Measurements from ENCODE around the gene SUDS3. TPM values are rescaled to one million over a fixed set of nuclear protein-coding genes. Genes with fewer than 3 reads are reported as not detected.

SUDS3 gene
- total and polyA plus RNA-seq, 2 experiments from 2014 or later, result 53.0 to 77.1 TPM

DNA sequence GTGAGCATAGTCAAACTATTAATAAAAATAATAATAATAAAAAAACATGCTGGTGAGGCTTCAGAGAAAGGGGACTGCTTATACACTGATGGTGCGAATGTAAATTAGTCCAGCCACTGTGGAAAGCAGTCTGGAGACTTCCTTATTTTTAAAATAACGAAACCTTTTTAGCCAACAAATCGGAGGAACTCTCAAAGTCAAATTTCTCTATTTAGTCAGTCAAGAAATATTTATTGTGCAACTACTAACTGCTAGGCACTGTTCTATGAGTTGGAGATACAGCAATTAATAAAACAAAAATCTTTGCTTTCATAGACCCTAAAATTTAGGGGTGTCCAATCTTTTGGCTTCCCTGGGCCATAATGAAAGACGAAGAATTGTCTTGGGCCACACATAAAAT, 14.5 kb upstream of the SUDS3 start:
- ATAC-seq (no peak), DNase-seq (ENCODE audit: low spot score) (no peak)
- H3F3A ChIP-seq (replicated peaks; ENCODE audit: low read depth), result no peaks in the 10 kb centered on the region
- H2AFZ ChIP-seq, result no peak overlapping the region
- no peaks in the 10 kb centered on the region for H3K36me3 ChIP-seq (ENCODE audit: insufficient read depth)
- H3K4me3 ChIP-seq, result no peak overlapping the region
- Mint-ChIP-seq H3K27ac (no peak overlapping the region), H3K36me3 (ENCODE audit: low read depth) (no peaks in the 10 kb centered on the region), H3K4me3 (no peak overlapping the region), H3K27me3 (ENCODE audit: insufficient read depth, low read depth, poor library complexity) (no peaks in the 10 kb centered on the region), H3K4me1 (peaks cover 9% of the 10 kb centered on the region), H3K9me3 (no peaks in the 10 kb centered on the region)
- no peaks in the 10 kb centered on the region for H4K20me1 ChIP-seq (replicated peaks; ENCODE audit: insufficient read depth)
- H3K79me2 ChIP-seq (replicated peaks; ENCODE audit: insufficient read depth), result no peaks in the 10 kb centered on the region
- no peaks in the 10 kb centered on the region for H3K27me3 ChIP-seq (ENCODE audit: insufficient read depth)
- peaks cover 13% of the 10 kb centered on the region; the same call in 1 of the 2 replicates for H3K4me1 ChIP-seq (ENCODE audit: insufficient read depth)
- no peak overlapping the region for H3K4me2 ChIP-seq
- no peak for TF ChIP-seq ETS1 (IDR thresholded peaks at IDR 0.05)
- TF ChIP-seq NANOG (IDR thresholded peaks at IDR 0.05; ENCODE audit: borderline replicate concordance), result no peak
- TF ChIP-seq, protein P1, sequence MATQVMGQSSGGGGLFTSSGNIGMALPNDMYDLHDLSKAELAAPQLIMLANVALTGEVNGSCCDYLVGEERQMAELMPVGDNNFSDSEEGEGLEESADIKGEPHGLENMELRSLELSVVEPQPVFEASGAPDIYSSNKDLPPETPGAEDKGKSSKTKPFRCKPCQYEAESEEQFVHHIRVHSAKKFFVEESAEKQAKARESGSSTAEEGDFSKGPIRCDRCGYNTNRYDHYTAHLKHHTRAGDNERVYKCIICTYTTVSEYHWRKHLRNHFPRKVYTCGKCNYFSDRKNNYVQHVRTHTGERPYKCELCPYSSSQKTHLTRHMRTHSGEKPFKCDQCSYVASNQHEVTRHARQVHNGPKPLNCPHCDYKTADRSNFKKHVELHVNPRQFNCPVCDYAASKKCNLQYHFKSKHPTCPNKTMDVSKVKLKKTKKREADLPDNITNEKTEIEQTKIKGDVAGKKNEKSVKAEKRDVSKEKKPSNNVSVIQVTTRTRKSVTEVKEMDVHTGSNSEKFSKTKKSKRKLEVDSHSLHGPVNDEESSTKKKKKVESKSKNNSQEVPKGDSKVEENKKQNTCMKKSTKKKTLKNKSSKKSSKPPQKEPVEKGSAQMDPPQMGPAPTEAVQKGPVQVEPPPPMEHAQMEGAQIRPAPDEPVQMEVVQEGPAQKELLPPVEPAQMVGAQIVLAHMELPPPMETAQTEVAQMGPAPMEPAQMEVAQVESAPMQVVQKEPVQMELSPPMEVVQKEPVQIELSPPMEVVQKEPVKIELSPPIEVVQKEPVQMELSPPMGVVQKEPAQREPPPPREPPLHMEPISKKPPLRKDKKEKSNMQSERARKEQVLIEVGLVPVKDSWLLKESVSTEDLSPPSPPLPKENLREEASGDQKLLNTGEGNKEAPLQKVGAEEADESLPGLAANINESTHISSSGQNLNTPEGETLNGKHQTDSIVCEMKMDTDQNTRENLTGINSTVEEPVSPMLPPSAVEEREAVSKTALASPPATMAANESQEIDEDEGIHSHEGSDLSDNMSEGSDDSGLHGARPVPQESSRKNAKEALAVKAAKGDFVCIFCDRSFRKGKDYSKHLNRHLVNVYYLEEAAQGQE (IDR thresholded peaks at IDR 0.05; ENCODE audit: unreplicated experiment), result no peak
- no peak for TF ChIP-seq CREB1 (CRISPR knock-in tag; IDR thresholded peaks at IDR 0.05; ENCODE audit: low read depth)
- no peak overlapping the region for H3K27ac ChIP-seq (ENCODE audit: low read depth)
- H3K9me2 ChIP-seq (ENCODE audit: insufficient read depth), result no peaks in the 10 kb centered on the region

DNA sequence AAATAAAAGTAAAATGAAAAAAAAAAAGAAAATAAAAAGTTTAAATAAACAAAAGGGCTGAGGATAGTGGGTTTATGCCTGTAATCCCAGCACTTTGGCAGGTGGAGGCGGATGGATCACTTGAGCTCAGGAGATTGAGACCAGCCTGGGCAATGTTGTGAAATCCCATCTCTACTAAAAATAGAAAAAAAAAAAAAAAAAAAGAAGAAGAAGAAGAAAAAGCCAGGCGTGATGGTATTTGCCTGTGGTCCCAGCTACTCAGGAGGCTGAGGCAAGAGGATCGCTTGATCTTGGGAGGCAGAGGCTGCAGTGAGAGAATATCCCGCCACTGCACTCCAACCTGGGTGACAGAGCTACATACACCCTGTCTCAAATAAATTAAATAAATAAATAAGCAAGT, 7.5 kb upstream of the SUDS3 start:
- no peak for ATAC-seq
- H2AFZ ChIP-seq, result no peak overlapping the region
- H3K79me2 ChIP-seq (replicated peaks; ENCODE audit: insufficient read depth), result no peaks in the 10 kb centered on the region; the same call in 1 of the 2 replicates
- TF ChIP-seq POLR2AphosphoS5 (IDR thresholded peaks at IDR 0.05; ENCODE audit: low read depth) (no peak), CREB1 (CRISPR knock-in tag; IDR thresholded peaks at IDR 0.05; ENCODE audit: low read depth) (no peak), ETS1 (IDR thresholded peaks at IDR 0.05) (no peak), ZNF331 (CRISPR knock-in tag; IDR thresholded peaks at IDR 0.05; ENCODE audit: low read depth) (no peak), EZH2phosphoT487 (IDR thresholded peaks at IDR 0.05; ENCODE audit: unreplicated experiment) (no peak), CTCF (conservative IDR thresholded peaks at IDR 0.05; ENCODE audit: low read depth in 2 of 2) (no peak)

More for the DNA sequence above, 7.5 kb upstream of the SUDS3 start:
- peaks cover 22% of the 10 kb centered on the region for H3K27me3 ChIP-seq (ENCODE audit: insufficient read depth)
- H3K4me2 ChIP-seq, result no peak overlapping the region
- H3K4me1 Mint-ChIP-seq, result peaks cover 17% of the 10 kb centered on the region
- H3F3A ChIP-seq (replicated peaks; ENCODE audit: low read depth), result no peaks in the 10 kb centered on the region
- peaks cover 16% of the 10 kb centered on the region for H3K27me3 Mint-ChIP-seq (ENCODE audit: insufficient read depth, low read depth, poor library complexity)
- H3K27ac ChIP-seq (ENCODE audit: low read depth), result no peak overlapping the region
- H4K20me1 ChIP-seq (replicated peaks; ENCODE audit: insufficient read depth), result no peaks in the 10 kb centered on the region
- H3K4me1 ChIP-seq (ENCODE audit: insufficient read depth), result peaks cover 17% of the 10 kb centered on the region
- no peak overlapping the region for H3K27ac Mint-ChIP-seq
- H3K9me3 Mint-ChIP-seq, result no peaks in the 10 kb centered on the region; the same call in 2 of the 3 replicates
- H3K9me2 ChIP-seq (ENCODE audit: insufficient read depth), result no peaks in the 10 kb centered on the region
- DNase-seq (ENCODE audit: low spot score), result no peak
- no peaks in the 10 kb centered on the region for H3K36me3 ChIP-seq (ENCODE audit: insufficient read depth)
- H3K4me3 Mint-ChIP-seq, result no peak overlapping the region
- H3K4me3 ChIP-seq, result no peak overlapping the region
- H3K36me3 Mint-ChIP-seq (ENCODE audit: low read depth), result no peaks in the 10 kb centered on the region

Measured in GM23338 (cell line).